Activated CD4-positive, alpha-beta T cell treated with anti-CD3 and anti-CD28 coated beads for 36 hours (primary cell): ENCODE measurements around the gene MTHFD2. TPM values are rescaled to one million over a fixed set of nuclear protein-coding genes. Genes with fewer than 3 reads are reported as not detected.
"Not testable (repeated sequence)": the region's sequence is repeated elsewhere in the genome, so short reads cannot be mapped to it uniquely, and the experiment has no call there.

Experiments
- ATAC-seq: fragments of 200-7000 bp; cut with Tn5 transposase; one replicate; pipeline ENCODE4 v1.10.0; 2021; ENCODE audit warnings: mild to moderate bottlenecking, moderate library complexity
- CTCF ChIA-PET: fragments of 350-600 bp; sonication (Branson Sonifier 250); formaldehyde crosslinking; loops from one replicate; lab custom pipeline; 2021; ENCODE audit warnings: antibody characterized with exemption; lab: Charles Lee
- POLR2A ChIA-PET: fragments of 350-600 bp; sonication (Branson Sonifier 250); formaldehyde crosslinking; loops from one replicate; lab custom pipeline; 2021; ENCODE audit warnings: antibody characterized with exemption, inconsistent platforms; lab: Charles Lee
- DNase-seq: peaks from one replicate; pipeline ENCODE4 v3.0.0-alpha.2; 2020
- H3K27ac Mint-ChIP-seq: one replicate; pipeline ENCODE4 v1.8.0; 2021; ENCODE audit warnings: mixed read lengths
- H3K27me3 Mint-ChIP-seq: one replicate; pipeline ENCODE4 v1.8.0; 2021; ENCODE audit warnings: mixed read lengths
- H3K36me3 Mint-ChIP-seq: one replicate; pipeline ENCODE4 v1.8.0; 2021; ENCODE audit warnings: low read depth, mixed read lengths
- H3K4me1 Mint-ChIP-seq: one replicate; pipeline ENCODE4 v1.8.0; 2021; ENCODE audit warnings: mixed read lengths
- H3K4me3 Mint-ChIP-seq: one replicate; pipeline ENCODE4 v1.8.0; 2021; ENCODE audit warnings: mild to moderate bottlenecking, moderate library complexity, mixed read lengths
- H3K9me3 Mint-ChIP-seq: one replicate; pipeline ENCODE4 v1.8.0; 2021; ENCODE audit warnings: low read depth, mixed read lengths
- intact Hi-C, 2 experiments: fragments of 100-400 bp; cut with DNase I in 1 of 2; cut with micrococcal nuclease in 1 of 2; formaldehyde crosslinking; loops; one replicate each; pipeline versions ENCODE4 v1.14.2 to v1.15.1; 2022 to 2024; cut with DNase I, micrococcal nuclease
- total RNA-seq, 2 experiments: library from RNA; stranded (reverse); gene quantifications; one replicate each; pipeline ENCODE4 v1.2.3, GENCODE V29; 2021

The MTHFD2 gene
- total RNA-seq, 2 experiments from 2014 or later, result 411 to 453 TPM

- ATAC-seq, result peak; percentile 82
- intact Hi-C loops, result loop anchor here in 1 of 2 experiments (1.0 to 5.0 kb wide), 2 partner anchors 34 to 58 kb away; no protein-coding TSS in a partner anchor
- peak; percentile 63 for DNase-seq
- Mint-ChIP-seq H3K36me3 (peaks cover 86% of the 10 kb centered on the region), H3K27me3 (no peaks in the 10 kb centered on the region), H3K9me3 (no peaks in the 10 kb centered on the region), H3K4me1 (peaks cover 66% of the 10 kb centered on the region), H3K4me3 (peak overlapping the region; percentile 61), H3K27ac (peak overlapping the region; percentile 94)
- ChIA-PET CTCF (interaction anchor here (0.8 to 1.3 kb wide), 5 partner anchors 28 to 385 kb away, joined by 3 to 5 read pairs (median 3); partner anchors contain the start of gene MOB1A), POLR2A (interaction anchor here (0.6 to 2.1 kb wide), 5 partner anchors 10 to 378 kb away, joined by 3 to 7 read pairs (median 4); partner anchors contain the start of genes MOB1A and STAMBP)
Observed at GRCh38 chr2:74206180-74206688, 7.8 kb downstream of the MTHFD2 start.

- no peak overlapping the region for H3K27ac Mint-ChIP-seq
- ATAC-seq (no peak), DNase-seq (no peak)
- ChIA-PET POLR2A (no interaction called here), CTCF (interaction anchor here (1.0 kb wide), 1 partner anchor 122 kb away, joined by 4 read pairs; no protein-coding TSS in a partner anchor)
- H3K36me3 Mint-ChIP-seq, result peaks cover 65% of the 10 kb centered on the region
- H3K9me3 Mint-ChIP-seq, result no peaks in the 10 kb centered on the region
- H3K27me3 Mint-ChIP-seq, result no peaks in the 10 kb centered on the region
- intact Hi-C loops, result no loop called here
- peaks cover 10% of the 10 kb centered on the region for H3K4me1 Mint-ChIP-seq
- no peak overlapping the region for H3K4me3 Mint-ChIP-seq
Observed at GRCh38 chr2:74212702-74213410, 14.4 kb downstream of the MTHFD2 start.

GRCh38 chr2:74215771-74216170 lies 17.4 kb downstream of the MTHFD2 start:
- H3K9me3 Mint-ChIP-seq, ATAC-seq, H3K4me3 Mint-ChIP-seq, DNase-seq, H3K27ac Mint-ChIP-seq, intact Hi-C loops, H3K4me1 Mint-ChIP-seq, H3K27me3 Mint-ChIP-seq: not testable (repeated sequence)
- CTCF ChIA-PET, result interaction anchor here (0.6 to 1.0 kb wide), 4 partner anchors 17 to 460 kb away, joined by 3 to 5 read pairs (median 3); no protein-coding TSS in a partner anchor
- H3K36me3 Mint-ChIP-seq, result peaks cover 58% of the 10 kb centered on the region
- POLR2A ChIA-PET, result interaction anchor here (0.8 to 1.6 kb wide), 4 partner anchors 10 to 63 kb away, joined by 3 to 7 read pairs (median 4); no protein-coding TSS in a partner anchor

- H3K9me3 Mint-ChIP-seq, result no peaks in the 10 kb centered on the region
- H3K27me3 Mint-ChIP-seq, result no peaks in the 10 kb centered on the region
- no peaks in the 10 kb centered on the region for H3K4me1 Mint-ChIP-seq
- H3K27ac Mint-ChIP-seq, result no peak overlapping the region
- intact Hi-C loops, result no loop called here
- H3K4me3 Mint-ChIP-seq, result no peak overlapping the region
- H3K36me3 Mint-ChIP-seq, result peaks cover 52% of the 10 kb centered on the region
- no peak for DNase-seq
- no peak for ATAC-seq
- CTCF ChIA-PET, result interaction anchor here (0.6 to 1.6 kb wide), 8 partner anchors 17 to 461 kb away, joined by 3 to 5 read pairs (median 3); no protein-coding TSS in a partner anchor
- POLR2A ChIA-PET, result interaction anchor here (0.8 to 1.6 kb wide), 4 partner anchors 11 to 38 kb away, joined by 3 to 7 read pairs (median 4); partner anchors contain the start of gene MOB1A
Observed at GRCh38 chr2:74216642-74217041, 18.2 kb downstream of the MTHFD2 start.

- CTCF ChIA-PET, result interaction anchor here (0.6 kb wide), 1 partner anchor 944 kb away, joined by 3 read pairs; no protein-coding TSS in a partner anchor
- DNase-seq, result no peak
- POLR2A ChIA-PET, result interaction anchor here (0.6 to 0.7 kb wide), 2 partner anchors 14 to 59 kb away, joined by 3 read pairs; no protein-coding TSS in a partner anchor
- Mint-ChIP-seq H3K4me3 (no peak overlapping the region), H3K27ac (no peak overlapping the region), H3K9me3 (no peaks in the 10 kb centered on the region), H3K36me3 (peaks cover 36% of the 10 kb centered on the region), H3K27me3 (no peaks in the 10 kb centered on the region), H3K4me1 (no peaks in the 10 kb centered on the region)
- intact Hi-C loops, result no loop called here
- no peak for ATAC-seq
Observed at GRCh38 chr2:74219846-74220486, 21.6 kb downstream of the MTHFD2 start.

GRCh38 chr2:74221091-74221490 lies 22.7 kb downstream of the MTHFD2 start:
- intact Hi-C loops, result no loop called here
- Mint-ChIP-seq H3K36me3 (peaks cover 29% of the 10 kb centered on the region), H3K4me1 (no peaks in the 10 kb centered on the region), H3K27ac (no peak overlapping the region), H3K9me3 (no peaks in the 10 kb centered on the region), H3K27me3 (no peaks in the 10 kb centered on the region), H3K4me3 (no peak overlapping the region)
- CTCF ChIA-PET, result no interaction called here
- DNase-seq (no peak), ATAC-seq (no peak)
- POLR2A ChIA-PET, result no interaction called here

- intact Hi-C loops, result no loop called here
- Mint-ChIP-seq H3K9me3 (no peaks in the 10 kb centered on the region), H3K4me1 (no peaks in the 10 kb centered on the region), H3K4me3 (no peak overlapping the region), H3K27ac (peak overlapping the region; percentile 21), H3K36me3 (peaks cover 24% of the 10 kb centered on the region), H3K27me3 (no peaks in the 10 kb centered on the region)
- ChIA-PET CTCF (interaction anchor here (0.5 kb wide), 1 partner anchor 529 kb away, joined by 3 read pairs; no protein-coding TSS in a partner anchor), POLR2A (no interaction called here)
- DNase-seq (no peak), ATAC-seq (peak; percentile 18)
Observed at GRCh38 chr2:74221604-74222299, 23.3 kb downstream of the MTHFD2 start.

- Mint-ChIP-seq H3K36me3 (peaks cover 19% of the 10 kb centered on the region), H3K27me3 (no peaks in the 10 kb centered on the region), H3K27ac (peak overlapping the region; percentile 21), H3K4me3 (no peak overlapping the region), H3K4me1 (no peaks in the 10 kb centered on the region), H3K9me3 (no peaks in the 10 kb centered on the region)
- ATAC-seq (no peak), DNase-seq (no peak)
- intact Hi-C loops, result no loop called here
- CTCF ChIA-PET, result interaction anchor here (0.5 kb wide), 1 partner anchor 530 kb away, joined by 3 read pairs; no protein-coding TSS in a partner anchor
- POLR2A ChIA-PET, result no interaction called here
Observed at GRCh38 chr2:74222300-74222650, 23.9 kb downstream of the MTHFD2 start.

- Mint-ChIP-seq H3K27me3 (no peaks in the 10 kb centered on the region), H3K9me3 (no peaks in the 10 kb centered on the region), H3K4me3 (no peak overlapping the region), H3K27ac (peak overlapping the region; percentile 30), H3K4me1 (no peaks in the 10 kb centered on the region), H3K36me3 (peaks cover 6% of the 10 kb centered on the region)
- intact Hi-C loops, result no loop called here
- DNase-seq, result no peak
- no peak for ATAC-seq
- POLR2A ChIA-PET, result no interaction called here
- CTCF ChIA-PET, result interaction anchor here (0.6 kb wide), 1 partner anchor 240 kb away, joined by 3 read pairs; no protein-coding TSS in a partner anchor
Observed at GRCh38 chr2:74223941-74224770, 25.7 kb downstream of the MTHFD2 start.

- H3K27ac Mint-ChIP-seq, result peak overlapping the region; percentile 21
- no peaks in the 10 kb centered on the region for H3K36me3 Mint-ChIP-seq
- CTCF ChIA-PET, result interaction anchor here (2.8 kb wide), 1 partner anchor 109 kb away, joined by 8 read pairs; no protein-coding TSS in a partner anchor
- intact Hi-C loops, result no loop called here
- DNase-seq (no peak), ATAC-seq (no peak)
- no peaks in the 10 kb centered on the region for H3K9me3 Mint-ChIP-seq
- no peaks in the 10 kb centered on the region for H3K4me1 Mint-ChIP-seq
- no peak overlapping the region for H3K4me3 Mint-ChIP-seq
- no peaks in the 10 kb centered on the region for H3K27me3 Mint-ChIP-seq
- POLR2A ChIA-PET, result no interaction called here
Observed at GRCh38 chr2:74225698-74226459, 27.5 kb downstream of the MTHFD2 start.
